Glutamatergic neuron (in vitro differentiated cells): Measurements from ENCODE around the gene CREBRF. TPM values are rescaled to one million over a fixed set of nuclear protein-coding genes. Genes with fewer than 3 reads are reported as not detected.

ENCODE experiments used
- DNase-seq: peaks from one replicate; pipeline ENCODE4 v3.0.0; 2022
- H3K27ac Mint-ChIP-seq: one replicate; pipeline ENCODE4 v1.8.0; 2020; ENCODE audit warnings: mild to moderate bottlenecking, mixed read lengths, inconsistent platforms; ENCODE audit not compliant: unreplicated experiment
- H3K27me3 Mint-ChIP-seq: one replicate; pipeline ENCODE4 v1.8.0; 2020; ENCODE audit warnings: mild to moderate bottlenecking, moderate library complexity, mixed read lengths, inconsistent platforms; ENCODE audit not compliant: unreplicated experiment
- H3K36me3 Mint-ChIP-seq: one replicate; pipeline ENCODE4 v1.8.0; 2020; ENCODE audit warnings: mild to moderate bottlenecking, mixed read lengths, inconsistent platforms; ENCODE audit not compliant: unreplicated experiment
- H3K4me1 Mint-ChIP-seq: one replicate; pipeline ENCODE4 v1.8.0; 2020; ENCODE audit warnings: mild to moderate bottlenecking, low read depth, mixed read lengths, inconsistent platforms; ENCODE audit not compliant: unreplicated experiment
- H3K4me3 Mint-ChIP-seq: one replicate; pipeline ENCODE4 v1.8.0; 2020; ENCODE audit warnings: mild to moderate bottlenecking, mixed read lengths, inconsistent platforms; ENCODE audit not compliant: unreplicated experiment
- H3K9me3 Mint-ChIP-seq: one replicate; pipeline ENCODE4 v1.8.0; 2020; ENCODE audit warnings: mild to moderate bottlenecking, moderate library complexity, mixed read lengths, inconsistent platforms; ENCODE audit not compliant: unreplicated experiment
- total RNA-seq: library from RNA; stranded (reverse); fragmentation: NEBNext Ultra II Directional; extraction: Animal tissue kit (Norgen Biotek cat#: 25700); gene quantifications from one replicate; pipeline ENCODE4 v1.2.1, GENCODE V29; 2021; ENCODE audit not compliant: unreplicated experiment
- TF ChIP-seq, protein P1 (sequence below): fragments of 200-600 bp; sonication (generic); IDR thresholded peaks from one replicate; pipeline ENCODE4 v1.5.0; 2021; ENCODE audit not compliant: partially characterized antibody, unreplicated experiment

Gene CREBRF
- total RNA-seq, 1 donor from 2014 or later, result 16.6 TPM

DNA sequence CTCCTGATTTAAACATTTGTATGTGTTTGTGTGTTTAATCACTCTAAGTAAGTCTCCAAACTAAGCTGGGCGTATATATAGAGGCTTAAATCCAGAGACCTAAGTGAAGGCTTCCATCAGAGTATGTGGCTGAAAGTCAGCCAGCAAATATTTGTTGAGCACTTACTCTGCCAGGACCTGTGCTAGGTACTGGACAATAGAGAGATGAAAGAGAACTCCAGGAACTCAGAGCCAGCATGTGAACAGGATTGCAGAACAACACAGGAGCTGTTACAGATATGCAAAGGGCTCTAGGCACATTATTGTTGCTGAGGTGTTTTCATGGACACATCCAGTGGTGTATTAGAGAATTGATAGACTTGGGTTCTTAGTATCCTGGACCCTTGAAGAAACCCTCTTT, 83.5 kb downstream of the CREBRF start:
- Mint-ChIP-seq H3K36me3 (no peaks in the 10 kb centered on the region), H3K4me3 (no peak overlapping the region), H3K9me3 (peaks cover 1% of the 10 kb centered on the region), H3K27me3 (no peaks in the 10 kb centered on the region), H3K27ac (no peak overlapping the region), H3K4me1 (peaks cover 13% of the 10 kb centered on the region)
- TF ChIP-seq, protein P1, sequence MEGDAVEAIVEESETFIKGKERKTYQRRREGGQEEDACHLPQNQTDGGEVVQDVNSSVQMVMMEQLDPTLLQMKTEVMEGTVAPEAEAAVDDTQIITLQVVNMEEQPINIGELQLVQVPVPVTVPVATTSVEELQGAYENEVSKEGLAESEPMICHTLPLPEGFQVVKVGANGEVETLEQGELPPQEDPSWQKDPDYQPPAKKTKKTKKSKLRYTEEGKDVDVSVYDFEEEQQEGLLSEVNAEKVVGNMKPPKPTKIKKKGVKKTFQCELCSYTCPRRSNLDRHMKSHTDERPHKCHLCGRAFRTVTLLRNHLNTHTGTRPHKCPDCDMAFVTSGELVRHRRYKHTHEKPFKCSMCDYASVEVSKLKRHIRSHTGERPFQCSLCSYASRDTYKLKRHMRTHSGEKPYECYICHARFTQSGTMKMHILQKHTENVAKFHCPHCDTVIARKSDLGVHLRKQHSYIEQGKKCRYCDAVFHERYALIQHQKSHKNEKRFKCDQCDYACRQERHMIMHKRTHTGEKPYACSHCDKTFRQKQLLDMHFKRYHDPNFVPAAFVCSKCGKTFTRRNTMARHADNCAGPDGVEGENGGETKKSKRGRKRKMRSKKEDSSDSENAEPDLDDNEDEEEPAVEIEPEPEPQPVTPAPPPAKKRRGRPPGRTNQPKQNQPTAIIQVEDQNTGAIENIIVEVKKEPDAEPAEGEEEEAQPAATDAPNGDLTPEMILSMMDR, result no peak
- DNase-seq, result no peak

DNA sequence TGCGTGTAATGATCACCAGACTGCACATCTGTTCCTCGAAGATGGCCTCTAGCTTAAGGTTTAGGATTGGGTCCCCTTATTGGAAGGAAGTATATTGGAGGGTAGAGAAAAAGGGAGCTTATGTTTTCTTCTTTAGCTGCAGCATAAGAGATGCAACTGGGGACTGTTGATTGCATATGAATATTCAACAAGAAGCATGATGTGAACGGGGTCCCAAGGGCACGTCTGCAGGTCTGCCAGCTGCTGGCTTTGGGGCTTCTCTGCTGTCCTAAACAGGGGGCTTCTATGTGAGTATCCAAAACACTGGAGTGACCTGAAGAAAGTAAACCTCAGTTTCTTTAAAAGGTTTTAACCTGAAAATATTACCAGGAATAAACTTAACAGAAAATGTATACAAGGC, 84.6 kb downstream of the CREBRF start:
- no peaks in the 10 kb centered on the region for H3K36me3 Mint-ChIP-seq
- H3K27ac Mint-ChIP-seq, result peak overlapping the region; percentile 60
- TF ChIP-seq, protein P1, result no peak
- no peaks in the 10 kb centered on the region for H3K27me3 Mint-ChIP-seq
- H3K4me1 Mint-ChIP-seq, result peaks cover 16% of the 10 kb centered on the region
- H3K4me3 Mint-ChIP-seq, result peak overlapping the region; percentile 5
- peak; percentile 57 for DNase-seq
- peaks cover 1% of the 10 kb centered on the region for H3K9me3 Mint-ChIP-seq

DNA sequence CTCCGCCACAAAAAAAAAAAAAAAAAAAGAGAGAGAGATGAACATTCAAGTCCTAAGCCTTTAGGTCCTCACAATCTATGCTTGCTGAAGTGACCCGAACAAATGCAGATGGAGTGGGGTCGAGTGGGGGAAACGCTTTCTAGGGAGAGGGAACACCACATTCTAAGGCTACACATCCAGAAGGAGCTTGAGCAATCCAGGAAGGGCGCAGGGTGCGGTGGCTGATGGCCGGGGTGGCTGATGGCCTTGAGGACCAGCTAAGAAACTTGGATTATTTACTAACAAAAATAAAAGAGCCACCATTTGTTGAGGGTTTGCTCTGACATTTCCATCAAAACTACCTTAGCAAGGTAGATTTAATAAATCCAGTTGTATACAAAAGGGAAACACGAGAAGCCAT, 87.4 kb downstream of the CREBRF start:
- H3K4me3 Mint-ChIP-seq, result no peak overlapping the region
- H3K4me1 Mint-ChIP-seq, result peaks cover 16% of the 10 kb centered on the region
- H3K27ac Mint-ChIP-seq, result no peak overlapping the region
- H3K9me3 Mint-ChIP-seq, result peaks cover 1% of the 10 kb centered on the region
- peaks cover under 1% of the 10 kb centered on the region for H3K36me3 Mint-ChIP-seq
- DNase-seq, result no peak
- H3K27me3 Mint-ChIP-seq, result no peaks in the 10 kb centered on the region
- TF ChIP-seq, protein P1, result no peak

DNA sequence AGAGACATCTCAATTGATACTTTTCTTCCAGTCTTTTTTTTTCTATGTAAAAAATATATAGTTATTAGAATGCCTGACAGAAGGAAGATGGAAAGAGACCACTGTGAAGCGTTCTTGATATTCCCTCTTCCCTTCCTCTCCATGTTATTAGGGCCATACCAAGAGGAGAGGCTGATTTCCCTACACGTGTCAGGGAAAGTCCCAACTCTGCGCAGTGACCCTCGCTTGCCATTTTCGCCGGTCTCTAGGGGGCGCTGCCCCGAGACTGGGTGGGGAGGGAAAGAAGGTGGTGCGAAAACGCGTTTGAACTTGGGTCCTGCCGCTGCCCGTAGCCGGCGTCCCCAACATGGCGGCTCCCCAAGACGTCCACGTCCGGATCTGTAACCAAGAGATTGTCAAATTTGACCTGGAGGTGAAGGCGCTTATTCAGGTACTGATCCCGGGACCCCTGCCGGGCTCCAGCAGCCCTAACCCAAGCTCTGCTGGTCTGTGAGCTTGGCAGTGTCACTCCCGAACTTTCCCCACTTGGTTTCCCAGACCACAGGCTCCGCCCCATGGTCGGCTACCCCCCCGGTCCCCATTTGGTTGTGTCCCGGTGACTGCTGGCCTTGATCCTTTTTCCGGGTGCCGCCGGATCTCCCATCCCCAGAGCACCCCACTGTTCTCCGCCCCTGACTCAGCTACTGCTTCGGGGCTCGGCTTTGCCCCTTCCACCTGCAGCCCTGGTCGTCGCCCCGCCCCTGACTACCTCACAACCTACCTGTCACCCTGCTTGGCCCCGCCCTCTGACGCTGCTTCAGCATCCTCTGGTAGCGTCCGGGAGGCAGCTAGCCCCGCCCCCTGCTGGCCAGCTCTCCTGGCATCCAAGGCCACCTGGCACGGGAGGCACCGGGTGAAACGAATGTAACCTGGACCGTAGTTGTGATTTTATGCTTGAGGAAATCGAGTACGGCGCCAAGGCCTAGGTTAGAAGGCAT, 88.3 kb downstream of the CREBRF start, which contains the start of gene BNIP1:
Gene BNIP1 (plus strand): TSS at position 332 of the 977 bp plus-strand sequence. CDS start 15 bp downstream, at position 347.
- peak within 1 kb of the TSS; percentile 94 for H3K4me3 Mint-ChIP-seq
- peak within 1 kb of the TSS; percentile 75 for H3K27ac Mint-ChIP-seq
- peaks cover 1% of the 10 kb centered on the region for H3K9me3 Mint-ChIP-seq
- H3K4me1 Mint-ChIP-seq, result peaks cover 16% of the 10 kb centered on the region
- TF ChIP-seq, protein P1, result peak; percentile 90
- peaks cover 8% of the 10 kb centered on the region for H3K36me3 Mint-ChIP-seq
- no peaks in the 10 kb centered on the region for H3K27me3 Mint-ChIP-seq
- peak; percentile 99 for DNase-seq

DNA sequence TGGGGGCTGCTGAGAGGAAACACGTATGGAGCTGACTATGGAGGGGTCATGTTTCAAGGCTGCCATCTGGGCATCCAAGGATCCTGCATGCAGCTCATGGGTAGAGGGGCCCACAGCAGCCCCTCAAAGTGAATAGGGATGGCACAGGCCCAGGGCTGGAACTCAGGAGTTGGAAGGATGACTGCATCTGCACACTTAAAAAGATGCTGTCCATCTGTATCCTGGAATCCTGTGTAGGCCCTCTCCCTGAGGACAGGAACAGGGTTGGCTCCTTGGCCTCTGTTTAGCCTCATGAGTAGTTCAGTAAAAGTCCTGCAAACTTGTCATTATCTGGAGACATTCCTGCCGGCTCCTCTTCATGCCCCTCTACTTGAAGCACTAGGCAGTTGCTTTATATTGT, 92.2 kb downstream of the CREBRF start:
- H3K27ac Mint-ChIP-seq, result no peak overlapping the region

More for the DNA sequence above, 92.2 kb downstream of the CREBRF start:
- Mint-ChIP-seq H3K9me3 (peaks cover 1% of the 10 kb centered on the region), H3K4me1 (peaks cover 2% of the 10 kb centered on the region), H3K4me3 (no peak overlapping the region), H3K36me3 (peaks cover 10% of the 10 kb centered on the region), H3K27me3 (no peaks in the 10 kb centered on the region)
- no peak for DNase-seq
- TF ChIP-seq, protein P1, result no peak
